Ishikawa (cell line): ENCODE measurements around the gene FLT1.

Experiments used
- CEBPB ChIP-seq: IDR thresholded peaks from 2 replicates; pipeline ENCODE4 v1.6.1; 2012
- CREB1 ChIP-seq: IDR thresholded peaks from 2 replicates; pipeline ENCODE4 v1.6.1; 2012; ENCODE audit warnings: low read depth
- EGR1 ChIP-seq: IDR thresholded peaks from 2 replicates; pipeline ENCODE4 v1.6.1; 2012
- EP300 ChIP-seq: IDR thresholded peaks from 2 replicates; pipeline ENCODE4 v1.6.1; 2012; ENCODE audit warnings: borderline replicate concordance
- FOXM1 ChIP-seq: IDR thresholded peaks from 2 replicates; pipeline ENCODE4 v1.6.1; 2012; ENCODE audit warnings: low read depth, borderline replicate concordance
- MAX ChIP-seq: IDR thresholded peaks from 2 replicates; pipeline ENCODE4 v1.6.1; 2012
- NFIC ChIP-seq: IDR thresholded peaks from 2 replicates; pipeline ENCODE4 v1.6.1; 2012
- RAD21 ChIP-seq: IDR thresholded peaks from 2 replicates; pipeline ENCODE4 v1.6.1; 2012; ENCODE audit warnings: low read depth
- REST ChIP-seq: IDR thresholded peaks from 2 replicates; pipeline ENCODE4 v1.6.1; 2012; ENCODE audit warnings: low read depth, mild to moderate bottlenecking
- TEAD4 ChIP-seq: IDR thresholded peaks from 2 replicates; pipeline ENCODE4 v1.6.1; 2012
- USF1 ChIP-seq: IDR thresholded peaks from 2 replicates; pipeline ENCODE4 v1.6.1; 2012
- YY1 ChIP-seq: IDR thresholded peaks from 2 replicates; pipeline ENCODE4 v1.6.1; 2012; ENCODE audit warnings: low read depth

GRCh38 chr13:28534210-28534609 is 39.3 kb upstream of the FLT1 start:
- TF ChIP-seq EP300 (no peak), RAD21 (no peak), MAX (no peak), REST (no peak), TEAD4 (no peak), EGR1 (no peak), YY1 (no peak), USF1 (no peak), FOXM1 (no peak), NFIC (no peak), CEBPB (no peak), CREB1 (no peak)
